Superior temporal gyrus (tissue), 1 donor: ENCODE measurements around the gene VPS9D1.
A peak's percentile ranks its signal among the peaks of the same experiment; 100 is the strongest.

ENCODE experiments used
- DNase-seq: peaks from one replicate; pipeline ENCODE4 v3.0.0-alpha.2; 2016; ENCODE audit errors: extremely low spot score

The VPS9D1 gene

DNA sequence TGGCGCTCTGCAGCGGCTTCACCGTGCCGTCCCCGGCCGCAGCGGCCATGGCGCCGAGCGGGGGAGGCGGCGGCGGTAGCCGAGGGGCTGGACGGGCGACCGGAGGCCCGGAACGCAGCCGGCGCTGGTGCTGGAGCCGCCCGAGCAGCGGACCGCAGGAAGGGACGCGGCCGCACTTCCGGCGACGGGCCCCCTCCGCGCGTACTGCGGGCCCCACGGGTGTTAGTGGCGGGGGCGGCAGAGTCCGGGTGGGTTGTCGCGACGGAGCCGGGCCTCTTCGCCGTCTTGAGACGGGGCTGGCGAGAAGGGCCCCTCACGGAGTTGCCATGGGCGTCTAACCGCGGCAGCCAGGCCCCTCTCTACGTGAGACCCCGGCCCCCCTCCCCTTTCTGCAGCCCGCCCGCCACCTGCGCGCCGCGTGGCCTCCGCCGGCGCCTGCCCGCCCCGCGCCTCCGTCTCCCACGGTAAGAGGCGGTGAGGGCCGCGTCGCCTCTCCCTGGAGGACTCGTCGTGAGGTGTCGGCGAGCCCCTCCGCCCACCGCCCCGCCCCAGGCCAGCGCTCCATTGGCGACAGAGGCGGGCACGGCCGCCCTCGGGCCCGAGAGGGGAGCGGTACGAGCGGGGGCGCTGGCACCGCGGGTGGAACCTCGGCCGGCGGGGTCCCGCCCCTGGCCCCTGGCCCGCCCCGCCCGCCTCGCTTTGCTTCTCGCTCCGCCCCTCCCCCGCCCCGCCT, at the start of gene VPS9D1, which contains the start of gene ZNF276:
TSS of gene VPS9D1 (minus strand) at position 86 of the 733 bp plus-strand sequence. CDS start at position 49, 37 bp downstream.
TSS of gene ZNF276 (plus strand) at position 725 of the 733 bp plus-strand sequence. CDS start 104 bp downstream, outside the sequence.
- DNase-seq: peak; percentile 79

GRCh38 chr16:89770367-89770766, 49.7 kb upstream of the VPS9D1 start:
- DNase-seq: no peak

- DNase-seq: no peak
Measured at GRCh38 chr16:89765292-89765830, 44.7 kb upstream of the VPS9D1 start.

DNA sequence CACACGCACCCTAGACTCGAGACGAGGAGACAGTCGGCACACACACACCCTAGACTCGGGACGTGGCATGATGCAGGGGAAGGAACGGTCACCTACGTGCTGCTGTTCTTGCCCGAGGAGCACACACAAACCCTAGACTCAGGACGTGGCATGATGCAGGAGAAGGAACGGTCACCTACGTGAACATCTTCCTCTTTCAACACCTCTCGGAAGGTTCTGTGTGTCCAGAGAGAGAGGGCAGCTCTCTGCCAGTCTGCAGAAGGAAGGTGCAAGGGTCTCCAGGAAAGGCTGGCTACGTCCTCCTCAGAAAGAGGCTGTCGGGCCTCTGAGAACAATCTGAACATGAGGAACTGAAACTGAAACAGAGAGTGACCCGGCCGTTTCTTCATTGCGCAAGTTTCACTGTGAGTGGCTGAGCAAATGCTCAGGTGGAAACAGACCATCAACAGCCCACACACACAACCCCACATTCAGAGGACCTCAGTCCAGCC, 44.1 kb upstream of the VPS9D1 start:
- DNase-seq: peak; percentile 35

- DNase-seq: no peak
Measured at GRCh38 chr16:89761304-89761922, 40.7 kb upstream of the VPS9D1 start.

DNA sequence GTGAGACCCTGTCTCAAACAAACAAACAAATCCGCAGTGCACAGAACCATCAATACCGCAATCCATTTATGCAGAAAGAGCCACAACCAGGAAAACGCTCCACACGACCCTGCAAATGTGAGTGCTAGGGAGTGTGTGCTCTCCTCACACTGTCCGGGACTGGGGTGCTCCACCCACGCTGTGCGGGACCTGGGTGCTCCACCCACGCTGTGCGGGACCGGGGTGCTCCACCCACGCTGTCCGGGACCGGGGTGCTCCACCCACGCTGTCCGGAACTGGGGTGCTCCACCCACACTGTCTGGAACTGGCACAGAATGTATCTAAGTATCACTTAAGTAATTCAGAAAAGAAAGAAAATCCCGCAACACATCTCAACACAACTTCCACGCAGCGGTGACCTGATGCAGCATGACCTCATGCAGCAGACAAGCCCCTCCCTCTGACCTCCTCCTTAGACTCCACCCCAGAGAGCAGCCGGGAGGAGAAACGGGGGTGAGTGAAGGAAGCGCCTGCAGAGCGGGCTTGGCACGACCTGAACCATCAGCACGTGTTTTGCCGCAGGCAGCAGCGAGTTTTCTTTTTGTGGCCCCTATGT, 39.1 kb upstream of the VPS9D1 start:
- no peak for DNase-seq

- no peak for DNase-seq
Measured at GRCh38 chr16:89749637-89750036, 28.9 kb upstream of the VPS9D1 start.

- no peak for DNase-seq
Measured at GRCh38 chr16:89748921-89749320, 28.2 kb upstream of the VPS9D1 start.

DNA sequence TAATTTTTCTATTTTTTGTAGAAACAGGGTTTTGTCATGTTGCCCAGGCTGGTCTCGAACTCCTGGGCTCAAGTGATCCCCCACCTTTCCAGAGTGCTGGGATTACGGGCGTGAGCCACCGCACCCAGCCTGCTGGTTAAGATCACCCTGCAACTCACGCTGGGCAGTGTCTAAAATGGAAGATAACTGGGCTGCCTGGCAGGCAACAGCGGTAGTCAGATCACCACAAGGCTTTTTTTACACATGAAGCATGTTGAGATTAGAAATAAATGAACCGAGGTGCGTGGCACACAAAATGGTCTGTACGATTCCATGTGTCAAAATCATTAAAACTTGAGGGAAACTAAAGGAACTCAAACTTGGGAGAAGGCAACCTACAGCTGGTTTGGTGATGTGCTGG, 27.4 kb upstream of the VPS9D1 start:
- no peak for DNase-seq

DNA sequence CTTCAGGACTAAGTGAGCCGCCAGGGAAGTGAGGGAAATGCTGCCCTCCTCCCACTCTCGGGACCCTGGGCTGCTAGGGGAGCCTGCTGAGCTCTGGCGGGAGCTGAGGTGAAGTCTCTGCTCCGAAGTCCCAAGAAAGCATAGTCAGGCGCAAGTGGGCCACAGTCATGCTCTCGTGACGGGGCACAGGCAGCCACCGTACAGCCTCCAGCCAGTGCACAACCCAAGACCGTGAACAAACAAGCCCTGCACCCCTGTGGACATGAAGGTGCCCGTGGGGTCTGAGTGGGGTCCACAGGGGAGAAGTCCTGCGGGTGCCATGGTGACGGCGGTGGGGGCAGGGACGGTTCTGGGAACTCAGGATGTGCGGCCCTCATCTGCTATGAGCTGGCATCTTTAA, 25.3 kb upstream of the VPS9D1 start:
- DNase-seq: no peak

DNA sequence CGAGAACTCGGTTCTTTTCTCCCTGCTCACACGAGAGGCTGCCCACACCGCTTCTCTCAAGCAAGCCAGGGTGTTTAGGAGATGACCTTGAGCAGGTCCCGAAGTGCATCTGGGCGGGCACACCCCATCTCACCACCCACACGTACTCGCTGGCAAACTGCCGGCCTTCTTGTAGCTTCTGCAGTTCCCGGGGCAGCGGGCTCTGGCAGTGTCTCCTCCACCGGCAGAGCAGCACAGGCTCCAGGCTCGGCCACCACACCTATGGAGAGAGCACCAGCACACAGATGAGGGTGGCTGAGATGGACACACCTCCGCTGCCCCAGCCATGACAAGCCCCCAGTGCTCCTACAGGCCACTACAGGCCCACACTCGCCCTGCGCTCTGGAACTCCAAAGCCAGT, 24.1 kb upstream of the VPS9D1 start:
- no peak for DNase-seq

GRCh38 chr16:89742948-89743347, 22.2 kb upstream of the VPS9D1 start:
- no peak for DNase-seq

DNA sequence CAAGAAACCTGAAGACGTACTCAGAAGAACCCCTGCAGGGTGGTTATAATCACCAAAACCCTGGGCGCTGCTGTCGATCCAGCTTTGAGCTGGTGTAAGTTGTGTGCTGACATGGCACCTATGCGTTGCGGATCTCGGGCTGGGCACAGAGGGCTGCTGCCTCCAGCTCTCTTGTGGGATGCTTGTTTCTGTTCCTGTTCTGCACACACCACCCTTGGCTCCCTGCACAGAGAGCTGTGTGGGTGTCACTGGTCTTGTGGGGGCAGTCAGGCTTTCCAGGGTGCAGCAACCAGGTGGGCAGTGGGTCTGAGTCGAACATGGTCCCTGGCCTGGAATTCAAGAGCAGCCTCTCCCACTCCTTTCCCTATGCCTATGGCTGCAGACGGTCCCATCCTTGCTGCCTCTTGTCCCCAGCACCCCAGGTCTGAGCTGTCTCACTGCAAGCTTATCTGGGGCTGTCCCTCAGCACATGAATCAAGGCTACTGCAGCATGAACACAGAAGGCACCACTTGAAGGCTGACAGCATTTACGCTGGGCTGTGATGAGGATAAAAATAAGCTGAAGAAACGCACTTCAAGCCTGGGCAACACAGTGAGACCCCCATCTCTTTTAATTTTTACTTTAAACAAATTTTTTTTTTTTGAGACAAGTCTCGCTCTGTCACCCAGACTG, 20.8 kb upstream of the VPS9D1 start:
- no peak for DNase-seq

GRCh38 chr16:89739383-89739782, 18.7 kb upstream of the VPS9D1 start:
- DNase-seq: no peak

GRCh38 chr16:89738538-89739317, 18.0 kb upstream of the VPS9D1 start:
- DNase-seq: no peak

GRCh38 chr16:89738072-89738377, 17.3 kb upstream of the VPS9D1 start:
- no peak for DNase-seq

DNA sequence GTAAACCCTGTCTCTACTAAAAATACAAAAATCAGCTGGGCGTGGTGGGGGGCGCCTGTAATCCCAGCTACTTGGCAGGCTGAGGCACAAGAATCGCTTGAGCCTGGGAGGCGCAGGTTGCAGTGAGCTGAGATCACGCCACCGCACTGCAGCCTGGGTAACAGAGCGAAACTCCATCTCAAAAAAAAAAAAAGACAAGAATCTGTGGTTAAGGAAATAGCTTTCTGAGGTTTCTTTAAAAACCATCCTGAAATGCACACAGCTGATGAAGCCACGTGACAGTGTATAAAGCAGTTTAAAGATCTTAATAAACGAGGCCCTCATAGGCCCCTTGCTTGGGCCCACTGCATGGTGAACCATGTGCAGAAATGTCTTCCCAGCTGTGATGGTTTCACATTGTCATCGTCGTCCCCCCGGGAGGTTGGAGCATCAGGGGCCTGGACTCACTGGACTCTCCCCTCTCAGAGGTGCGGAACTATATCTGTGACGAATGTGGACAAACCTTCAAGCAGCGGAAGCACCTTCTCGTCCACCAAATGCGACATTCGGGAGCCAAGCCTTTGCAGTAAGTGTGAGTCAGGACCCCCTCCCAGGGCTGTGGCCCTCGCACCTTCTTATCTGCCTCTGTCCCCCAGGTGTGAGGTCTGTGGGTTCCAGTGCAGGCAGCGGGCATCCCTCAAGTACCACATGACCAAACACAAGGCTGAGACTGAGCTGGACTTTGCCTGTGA, 16.8 kb upstream of the VPS9D1 start:
- no peak for DNase-seq

DNA sequence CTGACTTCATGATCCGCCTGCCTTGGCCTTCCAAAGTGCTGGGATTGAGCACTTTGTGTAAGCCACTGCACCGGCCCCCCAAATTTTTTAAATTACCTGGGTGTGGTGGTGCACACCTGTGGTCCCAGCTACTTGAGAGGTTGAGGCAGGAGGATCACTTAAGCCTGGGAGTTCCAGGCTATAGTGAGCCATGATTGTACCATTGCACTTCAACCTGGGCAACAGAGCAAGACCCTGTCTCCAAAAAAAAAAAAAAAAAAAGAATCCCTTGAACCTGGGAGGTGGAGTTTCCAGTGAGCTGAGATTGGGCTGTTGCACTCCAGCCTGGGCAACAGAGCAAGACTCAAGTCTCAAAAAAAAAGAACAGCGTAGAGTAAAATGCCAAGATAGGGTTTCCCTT, 15.9 kb upstream of the VPS9D1 start:
- no peak for DNase-seq

DNA sequence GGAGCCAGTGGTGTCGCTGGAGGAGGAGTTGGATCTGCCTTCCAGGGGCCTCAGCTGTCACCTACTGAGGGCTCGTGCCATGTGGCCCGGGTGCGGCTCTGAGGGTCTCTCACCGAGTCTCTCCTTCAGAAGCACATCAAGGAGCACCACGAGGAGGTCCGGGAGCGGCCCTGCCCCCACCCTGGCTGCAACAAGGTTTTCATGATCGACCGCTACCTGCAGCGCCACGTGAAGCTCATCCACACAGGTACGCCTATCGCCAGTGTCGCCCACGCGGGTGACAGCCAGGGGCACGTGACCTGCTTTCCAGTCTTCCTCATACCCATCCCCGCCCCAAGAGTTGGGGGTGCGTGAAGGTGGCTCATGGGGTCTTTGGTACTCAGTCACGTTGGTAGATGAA, 13.1 kb upstream of the VPS9D1 start:
- no peak for DNase-seq

GRCh38 chr16:89733322-89733721, 12.6 kb upstream of the VPS9D1 start:
- DNase-seq: no peak

GRCh38 chr16:89732918-89733242, 12.2 kb upstream of the VPS9D1 start:
- no peak for DNase-seq
